GM18517 (cell line): ENCODE data around the gene SMYD2.

ENCODE experiments used
- ATAC-seq: cut with Tn5 transposase; IDR thresholded peaks from one replicate; pipeline ENCODE4 v1.9.1; 2021; ENCODE audit warnings: mild to moderate bottlenecking, moderate library complexity; ENCODE audit not compliant: unreplicated experiment

SMYD2 gene

GRCh38 chr1:214300149-214300780 is 19.3 kb downstream of the SMYD2 start:
- ATAC-seq, result no peak

GRCh38 chr1:214301526-214301925 is 20.6 kb downstream of the SMYD2 start:
- ATAC-seq, result no peak

- no peak for ATAC-seq
These were observed 22.4 kb downstream of the SMYD2 start for GRCh38 chr1:214303141-214303930.

DNA sequence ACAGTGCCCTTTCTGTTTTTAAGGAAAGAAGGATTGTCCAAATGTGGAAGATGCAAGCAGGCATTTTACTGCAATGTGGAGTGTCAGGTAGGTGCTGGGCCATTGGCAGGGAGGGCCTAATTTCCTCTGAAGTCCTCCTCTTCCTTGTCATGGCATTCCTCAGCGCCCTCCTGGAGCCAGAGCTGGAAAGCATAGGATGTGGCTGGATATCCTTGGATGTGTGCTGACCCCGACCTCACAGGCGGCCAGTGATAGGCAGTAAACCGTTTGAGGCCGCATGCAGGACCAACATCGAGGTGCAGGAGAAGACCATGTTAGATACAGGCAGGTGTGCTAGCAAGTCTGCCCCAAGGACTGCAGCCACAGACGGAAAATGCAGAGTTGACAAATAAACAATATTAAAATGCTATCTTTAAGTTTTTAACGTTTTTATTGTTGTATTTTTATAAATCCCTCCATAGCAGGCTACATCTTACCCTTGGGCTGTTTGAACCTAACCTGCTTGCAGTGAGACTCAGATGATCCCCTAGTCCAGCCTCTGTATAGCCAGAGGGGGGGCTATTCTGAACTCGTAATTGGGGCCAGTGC is 24.3 kb downstream of the SMYD2 start:
- ATAC-seq, result no peak

GRCh38 chr1:214306269-214306668 is 25.3 kb downstream of the SMYD2 start:
- no peak for ATAC-seq

DNA sequence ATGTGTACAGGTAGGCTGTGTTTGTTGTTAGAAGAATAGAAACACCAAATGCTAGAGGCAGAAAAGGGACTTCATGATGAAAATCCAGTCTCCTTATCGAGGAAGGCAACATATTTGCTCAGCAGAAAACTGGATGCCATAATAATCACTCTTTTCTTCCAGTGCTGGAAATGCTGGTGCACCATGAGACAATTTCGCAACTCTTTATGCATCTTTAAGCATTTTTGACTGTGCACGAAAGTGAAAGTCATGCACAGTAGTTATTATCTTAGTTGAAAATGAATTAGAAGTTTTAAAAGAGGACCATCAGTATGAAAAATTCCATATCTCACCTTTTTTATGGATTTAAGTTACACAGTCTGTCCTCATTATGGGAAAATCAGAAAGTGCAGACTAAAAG is 29.1 kb downstream of the SMYD2 start:
- no peak for ATAC-seq

GRCh38 chr1:214310777-214311690 is 30.1 kb downstream of the SMYD2 start:
- no peak for ATAC-seq

GRCh38 chr1:214312530-214313051 is 31.6 kb downstream of the SMYD2 start:
- ATAC-seq, result no peak

DNA sequence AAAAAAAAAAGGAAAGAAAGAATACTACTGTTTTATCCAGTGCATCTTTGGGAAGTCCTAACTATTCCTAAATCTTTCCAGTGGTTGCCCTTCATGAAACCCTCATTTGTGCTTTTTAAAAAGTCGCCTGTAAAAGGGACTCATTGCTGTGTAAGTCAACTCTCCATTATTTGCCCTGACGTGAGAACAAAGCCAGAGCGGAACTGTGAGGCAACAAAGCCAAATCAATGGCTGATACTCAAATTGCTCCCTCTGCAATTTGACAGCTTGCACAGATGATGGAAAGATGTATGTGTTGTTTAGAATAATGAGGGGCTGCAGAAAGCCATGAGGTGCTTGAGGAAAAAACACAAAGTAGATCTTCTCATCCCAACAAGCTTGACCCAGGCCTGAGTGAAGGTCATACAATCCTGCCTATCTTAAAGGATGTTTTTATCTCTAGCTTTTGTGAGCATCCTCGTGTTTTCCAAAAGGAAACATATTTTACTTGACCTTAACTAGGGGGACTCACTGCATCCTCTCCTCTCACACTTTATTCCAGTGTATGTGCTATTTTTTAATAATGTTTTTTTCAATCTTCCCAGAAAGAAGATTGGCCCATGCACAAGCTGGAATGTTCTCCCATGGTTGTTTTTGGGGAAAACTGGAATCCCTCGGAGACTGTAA is 33.4 kb downstream of the SMYD2 start:
- ATAC-seq, result no peak

- ATAC-seq, result no peak
These were observed 35.6 kb downstream of the SMYD2 start for GRCh38 chr1:214316593-214316992.

DNA sequence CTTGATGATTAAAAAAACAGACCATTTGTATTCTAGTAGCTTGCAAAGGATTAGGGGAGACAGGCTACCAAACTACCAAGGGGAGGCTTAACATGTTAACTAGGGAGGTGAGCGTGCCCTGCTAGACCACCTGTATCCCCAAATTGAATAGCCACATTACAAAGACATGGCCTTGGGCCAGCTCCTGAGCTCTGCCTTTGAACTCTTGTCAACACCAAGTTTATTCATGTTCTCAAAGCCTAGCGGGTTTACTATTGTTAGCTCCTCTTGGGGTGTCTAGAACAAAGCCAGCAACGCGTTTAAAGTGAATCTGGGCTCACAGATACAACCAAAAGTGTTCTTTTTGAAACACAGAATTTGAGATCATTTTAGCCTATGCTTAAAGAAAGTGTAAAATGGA is 36.3 kb downstream of the SMYD2 start:
- no peak for ATAC-seq

- ATAC-seq, result no peak
These were observed 36.8 kb downstream of the SMYD2 start for GRCh38 chr1:214317734-214318133.

- no peak for ATAC-seq
These were observed 37.4 kb downstream of the SMYD2 start for GRCh38 chr1:214318356-214318755.

DNA sequence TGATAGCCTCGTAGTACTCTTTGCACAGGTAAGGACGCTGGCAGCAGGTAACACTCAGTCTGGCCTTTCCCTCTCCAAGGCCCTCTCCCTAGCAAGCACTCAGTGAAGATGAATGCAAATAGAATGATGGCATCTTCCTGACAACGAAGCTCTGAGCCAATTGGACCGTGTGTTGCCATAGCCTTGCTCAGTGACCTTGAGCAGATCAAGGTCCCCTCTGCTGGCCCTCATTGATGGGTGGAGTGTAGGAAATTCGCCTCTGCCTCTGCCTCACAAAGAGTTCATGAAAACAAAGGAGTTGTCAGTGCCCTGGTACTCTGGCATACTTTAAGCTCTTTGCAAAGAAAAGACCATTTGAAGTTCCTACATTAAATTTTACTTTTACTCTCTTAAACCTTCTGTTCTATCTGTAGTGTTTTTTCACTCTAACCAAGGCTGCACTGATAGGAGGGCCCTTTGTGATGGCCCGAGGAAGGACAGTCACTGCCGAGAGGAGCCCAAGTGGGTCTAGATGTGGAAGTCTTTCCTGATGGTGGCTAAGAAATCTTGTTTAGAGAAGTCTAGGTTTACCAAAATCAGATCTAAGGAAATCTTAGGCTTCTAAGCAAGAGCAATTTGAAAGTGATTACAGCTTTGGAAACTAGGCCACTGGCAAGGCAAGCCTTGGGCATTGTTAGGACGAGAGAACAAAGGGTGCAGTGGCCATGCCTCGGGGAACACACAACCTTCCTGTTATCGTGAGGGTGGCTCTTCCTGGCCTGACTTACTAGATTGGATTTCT is 38.2 kb downstream of the SMYD2 start:
- ATAC-seq, result no peak

DNA sequence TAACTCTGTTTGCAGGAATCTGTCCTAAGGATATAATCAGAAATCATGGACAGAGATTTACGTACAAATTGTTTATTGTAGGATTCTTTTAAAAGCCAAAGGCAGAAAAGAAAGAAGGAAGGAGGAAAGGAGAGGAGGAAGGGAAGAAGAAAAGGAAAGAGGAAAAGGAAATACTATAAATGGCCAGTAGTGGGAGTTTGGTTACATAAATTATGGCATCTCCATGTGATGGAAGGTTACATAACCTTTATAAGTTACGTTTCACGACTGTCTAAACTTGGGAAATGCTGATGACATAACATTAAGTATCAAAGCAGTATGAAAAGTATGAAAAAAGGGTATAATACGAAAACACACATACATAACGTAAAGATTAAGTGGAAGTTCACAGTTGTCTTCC is 39.0 kb downstream of the SMYD2 start:
- no peak for ATAC-seq

GRCh38 chr1:214321705-214322453 is 40.9 kb downstream of the SMYD2 start:
- ATAC-seq, result peak; percentile 87

- ATAC-seq, result no peak
These were observed 44.2 kb downstream of the SMYD2 start for GRCh38 chr1:214324896-214325800.

DNA sequence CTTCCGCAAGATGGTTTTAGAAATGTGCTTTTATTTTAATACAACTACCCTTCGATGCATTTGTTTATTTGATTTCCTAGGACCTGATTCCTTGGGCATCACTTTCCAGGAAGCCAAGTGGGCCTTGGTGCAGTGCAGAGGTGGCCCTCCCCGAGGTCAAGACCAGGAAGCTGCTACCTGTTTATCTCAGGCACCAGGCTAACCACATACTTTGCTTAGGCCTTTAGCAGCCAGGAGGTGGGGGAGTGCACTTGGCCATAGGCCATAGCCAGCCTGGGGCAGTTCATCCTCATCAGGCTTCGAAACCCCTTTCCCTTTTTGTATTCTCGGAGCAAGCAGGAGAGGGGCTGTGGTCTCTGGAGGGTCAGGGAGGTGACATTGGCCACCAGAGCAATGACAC is 45.4 kb downstream of the SMYD2 start:
- no peak for ATAC-seq
